Stomach smooth muscle (tissue), 2 donors: ENCODE results near the gene PRKCI.
A peak's percentile ranks its signal among the peaks of the same experiment; 100 is the strongest.
"Not testable (repeated sequence)": the region's sequence is repeated elsewhere in the genome, so short reads cannot be mapped to it uniquely, and the experiment has no call there.

ENCODE experiments used
- H3K27ac ChIP-seq: one replicate; pipeline ENCODE4 v1.7.0; 2013; ENCODE audit warnings: mild to moderate bottlenecking, low read length, inconsistent platforms
- H3K27me3 ChIP-seq, 2 donors: one replicate each; pipeline ENCODE4 v1.7.0; 2013; ENCODE audit warnings: low read length in 2 of 2; ENCODE audit not compliant: insufficient read depth in 2 of 2, control insufficient read depth in 1 of 2
- H3K36me3 ChIP-seq, 2 donors: one replicate each; pipeline ENCODE4 v1.7.0; 2013; ENCODE audit warnings: low read length in 2 of 2; ENCODE audit not compliant: control insufficient read depth in 2 of 2, insufficient read depth in 2 of 2
- H3K4me1 ChIP-seq: one replicate; pipeline ENCODE4 v1.7.0; 2013; ENCODE audit warnings: low read length; ENCODE audit not compliant: control insufficient read depth, insufficient read depth
- H3K4me3 ChIP-seq, 2 donors: one replicate each; pipeline ENCODE4 v1.7.0; 2013; ENCODE audit warnings: low read length in 2 of 2
- H3K9ac ChIP-seq, 2 donors: one replicate each; pipeline ENCODE4 v1.7.0; 2013; ENCODE audit warnings: low read length in 2 of 2, mild to moderate bottlenecking in 1 of 2
- H3K9me3 ChIP-seq, 2 donors: one replicate each; pipeline ENCODE4 v1.7.0; 2013; ENCODE audit warnings: low read length in 2 of 2; ENCODE audit not compliant: control insufficient read depth in 2 of 2
- donor health status: healthy.
- donor health status: Pancreatic carcinoma.

PRKCI gene

GRCh38 chr3:170201527-170201926 lies 20.7 kb upstream of the PRKCI start:
- H3K27ac ChIP-seq = no peak overlapping the region
- H3K9ac ChIP-seq = no peak overlapping the region
- no peak overlapping the region for H3K4me3 ChIP-seq
- no peaks in the 10 kb centered on the region for H3K36me3 ChIP-seq
- H3K9me3 ChIP-seq = no peaks in the 10 kb centered on the region
- no peaks in the 10 kb centered on the region for H3K27me3 ChIP-seq
- H3K4me1 ChIP-seq = no peaks in the 10 kb centered on the region

DNA sequence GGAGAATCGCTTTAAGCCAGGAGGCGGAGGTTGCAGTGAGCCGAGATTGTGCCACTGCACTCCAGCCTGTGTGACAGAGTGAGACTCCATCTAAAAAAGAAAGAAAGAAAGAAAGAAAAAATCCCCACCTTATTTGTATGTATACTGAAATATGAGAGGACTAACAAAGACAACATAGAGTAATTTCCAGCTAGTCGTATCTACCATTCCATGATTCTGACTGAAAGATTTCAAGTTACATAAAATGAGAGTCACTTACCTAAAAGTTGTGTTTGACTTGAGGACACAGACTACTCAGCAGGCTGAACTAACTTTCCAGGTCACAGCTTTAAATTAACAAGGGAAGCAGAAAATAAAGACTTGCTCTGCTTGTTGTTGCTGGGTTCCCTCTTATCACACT lies 18.8 kb upstream of the PRKCI start:
- Histone ChIP-seq H3K27me3 (no peaks in the 10 kb centered on the region), H3K9me3 (no peaks in the 10 kb centered on the region), H3K36me3 (no peaks in the 10 kb centered on the region)

DNA sequence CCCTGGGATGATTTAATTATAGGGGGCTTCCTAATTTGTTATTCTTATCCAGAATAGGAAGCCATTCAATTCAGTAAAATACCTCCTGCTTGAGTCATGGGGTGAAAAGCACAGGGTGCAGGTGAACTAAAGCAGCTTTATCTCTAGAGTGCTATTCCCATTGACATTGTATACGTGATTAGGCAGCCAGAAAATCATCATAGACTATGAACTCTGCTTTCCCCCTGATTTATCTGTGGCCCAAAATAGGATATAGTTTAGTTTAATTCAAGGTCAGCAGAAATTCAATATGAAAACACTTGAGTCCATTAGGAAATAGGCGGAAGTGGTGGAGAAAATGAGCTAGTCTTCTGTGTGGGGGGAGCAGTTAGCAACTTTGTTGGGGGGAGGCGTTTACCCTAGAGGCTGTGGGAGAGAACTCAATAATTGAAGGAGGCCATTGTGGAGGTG lies 18.2 kb upstream of the PRKCI start:
- H3K36me3 ChIP-seq = no peaks in the 10 kb centered on the region
- no peak overlapping the region for H3K4me3 ChIP-seq
- no peak overlapping the region for H3K27ac ChIP-seq
- no peaks in the 10 kb centered on the region for H3K4me1 ChIP-seq
- no peaks in the 10 kb centered on the region for H3K27me3 ChIP-seq
- no peak overlapping the region for H3K9ac ChIP-seq
- H3K9me3 ChIP-seq = no peaks in the 10 kb centered on the region

More for the DNA sequence above, 18.8 kb upstream of the PRKCI start:
- H3K9ac ChIP-seq = no peak overlapping the region
- H3K4me1 ChIP-seq = no peaks in the 10 kb centered on the region
- H3K4me3 ChIP-seq = no peak overlapping the region
- H3K27ac ChIP-seq = no peak overlapping the region

- H3K9me3 ChIP-seq = no peaks in the 10 kb centered on the region
- no peak overlapping the region for H3K9ac ChIP-seq
- H3K36me3 ChIP-seq = no peaks in the 10 kb centered on the region
- H3K4me1 ChIP-seq = no peaks in the 10 kb centered on the region
- H3K27me3 ChIP-seq = no peaks in the 10 kb centered on the region
- no peak overlapping the region for H3K27ac ChIP-seq
- H3K4me3 ChIP-seq = no peak overlapping the region
Measured at GRCh38 chr3:170204509-170204908, 17.7 kb upstream of the PRKCI start.

- Histone ChIP-seq H3K9me3 (no peaks in the 10 kb centered on the region), H3K4me3 (no peak overlapping the region)
Measured at GRCh38 chr3:170205302-170205701, 16.9 kb upstream of the PRKCI start.

DNA sequence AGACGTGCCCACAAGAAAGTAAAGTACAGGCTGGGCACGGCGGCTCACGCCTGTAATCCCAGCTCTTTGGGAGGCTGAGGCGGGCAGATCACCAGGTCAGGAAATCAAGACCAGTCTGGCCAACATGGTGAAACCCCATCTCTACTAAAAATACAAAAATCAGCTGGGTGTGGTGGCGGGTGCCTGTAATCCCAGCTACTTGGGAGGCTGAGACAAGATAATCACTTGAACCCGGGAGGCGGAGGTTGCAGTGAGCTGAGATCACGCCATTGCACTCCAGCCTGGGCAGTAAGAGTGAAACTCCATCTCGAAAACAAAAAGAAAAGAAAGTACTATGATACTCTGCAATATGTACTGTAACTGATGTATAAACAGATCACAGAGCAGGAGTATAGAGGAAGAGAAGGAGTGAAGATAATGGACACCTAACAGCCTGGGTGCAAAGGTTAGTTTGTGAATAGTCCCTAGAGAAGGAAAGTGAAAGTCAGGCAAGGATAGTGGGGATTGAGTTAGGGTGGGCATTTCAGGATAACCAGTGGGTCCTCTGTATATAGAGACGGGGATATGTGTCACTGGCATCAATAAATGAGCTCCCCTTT lies 16.0 kb upstream of the PRKCI start:
- H3K4me1 ChIP-seq, H3K9ac ChIP-seq, H3K4me3 ChIP-seq, H3K9me3 ChIP-seq, H3K27ac ChIP-seq, H3K36me3 ChIP-seq, H3K27me3 ChIP-seq: not testable (repeated sequence)

More at GRCh38 chr3:170205302-170205701, 16.9 kb upstream of the PRKCI start:
- H3K27ac ChIP-seq = no peak overlapping the region
- no peaks in the 10 kb centered on the region for H3K4me1 ChIP-seq
- H3K9ac ChIP-seq = no peak overlapping the region
- H3K27me3 ChIP-seq = no peaks in the 10 kb centered on the region
- H3K36me3 ChIP-seq = no peaks in the 10 kb centered on the region

- Histone ChIP-seq H3K27me3 (no peaks in the 10 kb centered on the region), H3K36me3 (no peaks in the 10 kb centered on the region), H3K9me3 (no peaks in the 10 kb centered on the region), H3K4me1 (no peaks in the 10 kb centered on the region), H3K4me3 (no peak overlapping the region), H3K9ac (no peak overlapping the region), H3K27ac (no peak overlapping the region)
Measured at GRCh38 chr3:170207717-170208116, 14.5 kb upstream of the PRKCI start.

DNA sequence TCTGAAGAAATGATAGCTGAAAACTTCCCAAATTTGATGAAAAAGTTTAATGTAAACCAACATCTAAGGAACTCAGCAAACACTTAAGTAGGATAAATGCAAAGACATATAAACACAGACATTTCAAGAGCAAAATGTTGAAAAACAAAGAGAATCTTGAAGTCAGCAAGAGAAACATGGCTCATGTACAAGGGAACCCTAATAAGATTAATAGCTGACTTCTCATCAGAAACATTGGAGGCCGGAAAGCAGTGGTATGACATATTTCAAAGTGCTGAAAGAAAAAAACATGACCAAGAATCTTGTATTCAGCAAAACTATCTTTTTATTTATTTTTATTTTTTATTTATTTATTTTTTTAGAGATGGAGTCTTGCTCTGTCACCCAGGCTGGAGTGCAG lies 10.6 kb upstream of the PRKCI start:
- Histone ChIP-seq H3K4me3 (no peak overlapping the region), H3K27me3 (no peaks in the 10 kb centered on the region), H3K4me1 (no peaks in the 10 kb centered on the region), H3K9ac (no peak overlapping the region), H3K9me3 (no peaks in the 10 kb centered on the region), H3K36me3 (no peaks in the 10 kb centered on the region), H3K27ac (no peak overlapping the region)

- no peaks in the 10 kb centered on the region for H3K9me3 ChIP-seq
- H3K27me3 ChIP-seq = no peaks in the 10 kb centered on the region
- no peak overlapping the region for H3K4me3 ChIP-seq
- H3K36me3 ChIP-seq = no peaks in the 10 kb centered on the region
- H3K9ac ChIP-seq = no peak overlapping the region
- no peak overlapping the region for H3K27ac ChIP-seq
- peaks cover 3% of the 10 kb centered on the region for H3K4me1 ChIP-seq
Measured at GRCh38 chr3:170219850-170220249, 2.4 kb upstream of the PRKCI start.

- Histone ChIP-seq H3K9me3 (no peaks in the 10 kb centered on the region), H3K36me3 (no peaks in the 10 kb centered on the region), H3K27me3 (no peaks in the 10 kb centered on the region), H3K4me3 (no peak overlapping the region), H3K27ac (no peak overlapping the region), H3K9ac (no peak overlapping the region), H3K4me1 (peaks cover 3% of the 10 kb centered on the region)
Measured at GRCh38 chr3:170220871-170221270, 1.4 kb upstream of the PRKCI start.

DNA sequence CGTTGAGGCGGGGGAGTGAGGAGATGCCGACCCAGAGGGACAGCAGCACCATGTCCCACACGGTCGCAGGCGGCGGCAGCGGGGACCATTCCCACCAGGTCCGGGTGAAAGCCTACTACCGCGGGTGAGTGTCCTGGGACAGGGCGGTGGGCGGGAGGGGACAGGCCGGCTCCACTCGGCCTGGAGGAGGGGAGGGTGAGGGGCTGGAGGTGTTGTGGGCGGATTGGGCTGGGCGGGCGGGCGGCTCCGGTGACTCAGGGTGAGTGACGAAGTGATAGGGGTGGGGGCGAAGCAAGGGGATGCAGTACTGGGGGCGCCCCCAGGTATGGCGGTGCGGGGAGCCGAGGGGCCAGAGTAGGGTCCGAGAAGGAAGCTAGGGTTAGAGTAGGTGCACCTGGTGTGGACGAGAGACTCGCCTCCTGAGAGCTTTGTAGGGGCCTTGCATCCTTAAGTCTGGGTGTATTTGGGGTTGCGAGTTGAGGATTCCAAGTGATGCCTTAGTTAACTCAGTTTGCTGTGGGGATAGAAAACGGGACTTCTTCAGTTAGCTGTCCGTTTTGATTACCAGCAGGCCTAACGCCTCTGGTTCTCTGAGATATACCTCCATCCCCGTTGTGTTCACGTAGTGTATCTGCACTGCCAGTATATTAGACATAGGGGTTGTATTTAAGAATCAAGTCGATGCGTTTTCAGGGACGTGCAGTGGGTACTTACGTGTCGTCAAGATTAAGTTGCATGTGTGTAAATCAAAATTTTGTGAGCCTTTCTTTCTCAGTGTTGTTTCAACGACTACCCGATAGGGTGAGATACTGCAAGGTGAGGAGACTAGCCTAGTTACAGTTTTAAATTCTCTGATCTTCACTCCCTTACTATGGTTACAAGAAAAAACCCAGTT lies 670 bp downstream of the PRKCI start:
- Histone ChIP-seq H3K4me1 (peaks cover 6% of the 10 kb centered on the region), H3K4me3 (peak overlapping the region; percentile 52 to 83)

More for the DNA sequence above, 670 bp downstream of the PRKCI start:
- peak overlapping the region; percentile 91 for H3K27ac ChIP-seq
- H3K27me3 ChIP-seq = no peaks in the 10 kb centered on the region
- no peaks in the 10 kb centered on the region for H3K36me3 ChIP-seq
- H3K9ac ChIP-seq = peak overlapping the region; percentile 77 to 99
- no peaks in the 10 kb centered on the region for H3K9me3 ChIP-seq
